Measurements from ENCODE around the gene POLR2H. TPM values are rescaled to one million over a fixed set of nuclear protein-coding genes. Genes with fewer than 3 reads are reported as not detected.

The POLR2H gene
- total and polyA plus RNA-seq, 4 experiments from 2014 or later = 56.6 to 66.1 (median 60.1) TPM

GRCh38 chr3:184335661-184336546 lies 25.6 kb upstream of the POLR2H start:
- Histone ChIP-seq H3K27ac (ENCODE audit: low read depth, low read length) (peak overlapping the region; percentile 92), H3K27me3 (ENCODE audit: insufficient read depth, low read length) (no peaks in the 10 kb centered on the region)
- peak overlapping the region; percentile 87 to 92 (median 90) for H3K4me3 Mint-ChIP-seq

GRCh38 chr3:184336547-184337398 lies 24.7 kb upstream of the POLR2H start:
- peaks cover 20% of the 10 kb centered on the region for H3K4me1 ChIP-seq (ENCODE audit: insufficient read depth, low read length)
- H3K27me3 ChIP-seq (ENCODE audit: insufficient read depth, low read length) = no peaks in the 10 kb centered on the region
- H3K4me3 ChIP-seq (ENCODE audit: low read length in 2 of 2) = peak overlapping the region; percentile 53 to 69
- no peaks in the 10 kb centered on the region for H3K9me3 ChIP-seq (ENCODE audit: control insufficient read depth in 1 of 2, low read length in 2 of 2)
- Mint-ChIP-seq H3K4me3 (peak overlapping the region; percentile 87 to 92 (median 90)), H3K9me3 (no peaks in the 10 kb centered on the region), H3K36me3 (peaks cover 25 to 38% of the 10 kb centered on the region in 2 donors), H3K27ac (peak overlapping the region; percentile 90 to 99 (median 94)), H3K27me3 (no peaks in the 10 kb centered on the region), H3K4me1 (peaks cover 24 to 55% (median 30%) of the 10 kb centered on the region in 4 donors)
- peak in 1 of 5 donors; percentile 27 for DNase-seq
- H3K27ac ChIP-seq (ENCODE audit: low read depth, low read length) = peak overlapping the region; percentile 92
- ChIA-PET CTCF (ENCODE audit: partially characterized antibody) (interaction anchor here (1.1 kb wide), 1 partner anchor 17 kb away, joined by 3 read pairs; no protein-coding TSS in a partner anchor), POLR2A (ENCODE audit: partially characterized antibody) (interaction anchor here (1.0 to 2.7 kb wide), 6 partner anchors 10 to 37 kb away, joined by 3 to 10 read pairs (median 3); partner anchors contain the start of genes CLCN2, POLR2H and PSMD2)
- intact Hi-C loops (cut with micrococcal nuclease) = no loop called here
- peaks cover 22% of the 10 kb centered on the region for H3K36me3 ChIP-seq (ENCODE audit: insufficient read depth, low read length)

More at GRCh38 chr3:184335661-184336546, 25.6 kb upstream of the POLR2H start:
- Mint-ChIP-seq H3K36me3 (peaks cover 33 to 45% of the 10 kb centered on the region in 2 donors), H3K27me3 (no peaks in the 10 kb centered on the region), H3K4me1 (peaks cover 23 to 47% (median 30%) of the 10 kb centered on the region in 4 donors), H3K9me3 (no peaks in the 10 kb centered on the region), H3K27ac (peak overlapping the region; percentile 94 to 99 (median 98))
- Histone ChIP-seq H3K9me3 (ENCODE audit: control insufficient read depth in 1 of 2, low read length in 2 of 2) (no peaks in the 10 kb centered on the region), H3K4me1 (ENCODE audit: insufficient read depth, low read length) (peaks cover 20% of the 10 kb centered on the region), H3K4me3 (ENCODE audit: low read length in 2 of 2) (peak overlapping the region; percentile 53 to 69), H3K36me3 (ENCODE audit: insufficient read depth, low read length) (peaks cover 30% of the 10 kb centered on the region)
- CTCF ChIA-PET (ENCODE audit: partially characterized antibody) = no interaction called here
- peak; percentile 84 to 89 (median 87) for DNase-seq
- POLR2A ChIA-PET (ENCODE audit: partially characterized antibody) = interaction anchor here (0.7 to 2.7 kb wide), 4 partner anchors 20 to 36 kb away, joined by 3 to 10 read pairs (median 4); partner anchors contain the start of genes CLCN2, POLR2H and PSMD2
- intact Hi-C loops (cut with micrococcal nuclease) = loop anchor here (1.0 to 2.0 kb wide), 3 partner anchors 21 to 37 kb away; partner anchors contain the start of gene PSMD2

- H3K9me3 Mint-ChIP-seq = no peaks in the 10 kb centered on the region
- H3K4me3 ChIP-seq (ENCODE audit: low read length in 2 of 2) = peak within 1 kb of the TSS; percentile 53 to 69
- ChIA-PET POLR2A (ENCODE audit: partially characterized antibody) (interaction anchor here (1.0 to 2.7 kb wide), 6 partner anchors 11 to 38 kb away, joined by 3 to 10 read pairs (median 3); partner anchors contain the start of genes CLCN2, POLR2H and PSMD2), CTCF (ENCODE audit: partially characterized antibody) (interaction anchor here (1.1 kb wide), 1 partner anchor 17 kb away, joined by 3 read pairs; no protein-coding TSS in a partner anchor)
- no peaks in the 10 kb centered on the region for H3K27me3 Mint-ChIP-seq
- H3K36me3 Mint-ChIP-seq = peaks cover 19 to 32% of the 10 kb centered on the region in 2 donors
- intact Hi-C loops (cut with micrococcal nuclease) = no loop called here
- H3K9me3 ChIP-seq (ENCODE audit: control insufficient read depth in 1 of 2, low read length in 2 of 2) = no peaks in the 10 kb centered on the region
- peak within 1 kb of the TSS; percentile 90 to 99 (median 94) for H3K27ac Mint-ChIP-seq
- no peak for DNase-seq
- H3K27ac ChIP-seq (ENCODE audit: low read depth, low read length) = peak within 1 kb of the TSS; percentile 92
- H3K4me1 ChIP-seq (ENCODE audit: insufficient read depth, low read length) = peaks cover 20% of the 10 kb centered on the region
- H3K27me3 ChIP-seq (ENCODE audit: insufficient read depth, low read length) = no peaks in the 10 kb centered on the region
- peaks cover 16% of the 10 kb centered on the region for H3K36me3 ChIP-seq (ENCODE audit: insufficient read depth, low read length)
- peaks cover 24 to 55% (median 30%) of the 10 kb centered on the region in 4 donors for H3K4me1 Mint-ChIP-seq
- H3K4me3 Mint-ChIP-seq = peak within 1 kb of the TSS; percentile 87 to 92 (median 90)
Observed at GRCh38 chr3:184337399-184337714, 24.2 kb upstream of the POLR2H start, which contains the start of gene FAM131A. Gene FAM131A (plus strand): TSS chr3:184337600. CDS start chr3:184337631, 31 bp downstream.

GRCh38 chr3:184337981-184338380 lies 23.5 kb upstream of the POLR2H start:
- CTCF ChIA-PET (ENCODE audit: partially characterized antibody) = interaction anchor here (1.0 to 1.5 kb wide), 3 partner anchors 16 to 202 kb away, joined by 3 to 5 read pairs (median 3); no protein-coding TSS in a partner anchor
- H3K9me3 Mint-ChIP-seq = no peaks in the 10 kb centered on the region
- peaks cover 16 to 29% of the 10 kb centered on the region in 2 donors for H3K36me3 Mint-ChIP-seq
- peaks cover 13% of the 10 kb centered on the region for H3K36me3 ChIP-seq (ENCODE audit: insufficient read depth, low read length)
- intact Hi-C loops (cut with micrococcal nuclease) = no loop called here
- peak overlapping the region; percentile 4 to 99 (median 57) for H3K27ac Mint-ChIP-seq
- no peaks in the 10 kb centered on the region for H3K27me3 ChIP-seq (ENCODE audit: insufficient read depth, low read length)
- no peak overlapping the region for H3K4me3 ChIP-seq (ENCODE audit: low read length in 2 of 2)
- no peaks in the 10 kb centered on the region for H3K27me3 Mint-ChIP-seq
- no peaks in the 10 kb centered on the region for H3K9me3 ChIP-seq (ENCODE audit: control insufficient read depth in 1 of 2, low read length in 2 of 2)
- peaks cover 20% of the 10 kb centered on the region for H3K4me1 ChIP-seq (ENCODE audit: insufficient read depth, low read length)
- H3K4me1 Mint-ChIP-seq = peaks cover 22 to 55% (median 26%) of the 10 kb centered on the region in 4 donors
- DNase-seq = no peak
- peak overlapping the region; percentile 10 to 89 (median 42) for H3K4me3 Mint-ChIP-seq
- POLR2A ChIA-PET (ENCODE audit: partially characterized antibody) = interaction anchor here (1.1 to 2.7 kb wide), 4 partner anchors 11 to 25 kb away, joined by 3 to 10 read pairs (median 3); partner anchors contain the start of genes CLCN2 and POLR2H
- no peak overlapping the region for H3K27ac ChIP-seq (ENCODE audit: low read depth, low read length)

GRCh38 chr3:184338511-184338945 lies 23.0 kb upstream of the POLR2H start:
- DNase-seq = peak in 2 of 5 donors; percentile 11 to 52
- intact Hi-C loops (cut with micrococcal nuclease) = no loop called here
- Histone ChIP-seq H3K27me3 (ENCODE audit: insufficient read depth, low read length) (no peaks in the 10 kb centered on the region), H3K4me3 (ENCODE audit: low read length in 2 of 2) (no peak overlapping the region), H3K9me3 (ENCODE audit: control insufficient read depth in 1 of 2, low read length in 2 of 2) (no peaks in the 10 kb centered on the region), H3K4me1 (ENCODE audit: insufficient read depth, low read length) (peaks cover 20% of the 10 kb centered on the region), H3K36me3 (ENCODE audit: insufficient read depth, low read length) (peaks cover 7% of the 10 kb centered on the region), H3K27ac (ENCODE audit: low read depth, low read length) (no peak overlapping the region)
- no peaks in the 10 kb centered on the region for H3K27me3 Mint-ChIP-seq
- peak overlapping the region in 1 of 7 donors; percentile 22 for H3K27ac Mint-ChIP-seq
- peak overlapping the region in 3 of 8 donors; percentile 22 to 47 (median 41) for H3K4me3 Mint-ChIP-seq
- ChIA-PET CTCF (ENCODE audit: partially characterized antibody) (interaction anchor here (1.0 to 1.5 kb wide), 3 partner anchors 36 to 202 kb away, joined by 3 to 5 read pairs (median 3); no protein-coding TSS in a partner anchor), POLR2A (ENCODE audit: partially characterized antibody) (interaction anchor here (1.0 to 2.7 kb wide), 2 partner anchors 23 to 24 kb away, joined by 3 to 10 read pairs; partner anchors contain the start of genes CLCN2 and POLR2H)
- peaks cover 22 to 53% (median 26%) of the 10 kb centered on the region in 4 donors for H3K4me1 Mint-ChIP-seq
- peaks cover 13 to 27% of the 10 kb centered on the region in 2 donors for H3K36me3 Mint-ChIP-seq
- no peaks in the 10 kb centered on the region for H3K9me3 Mint-ChIP-seq

GRCh38 chr3:184339001-184339400 lies 22.5 kb upstream of the POLR2H start:
- Mint-ChIP-seq H3K36me3 (peaks cover 11 to 22% of the 10 kb centered on the region in 2 donors), H3K9me3 (no peaks in the 10 kb centered on the region), H3K27ac (peak overlapping the region in 2 of 7 donors; percentile 9 to 43), H3K27me3 (no peaks in the 10 kb centered on the region), H3K4me3 (peak overlapping the region in 1 of 8 donors; percentile 51), H3K4me1 (peaks cover 22 to 48% (median 26%) of the 10 kb centered on the region in 4 donors)
- intact Hi-C loops (cut with micrococcal nuclease) = no loop called here
- POLR2A ChIA-PET (ENCODE audit: partially characterized antibody) = interaction anchor here (1.0 kb wide), 1 partner anchor 24 kb away, joined by 3 read pairs; no protein-coding TSS in a partner anchor
- Histone ChIP-seq H3K36me3 (ENCODE audit: insufficient read depth, low read length) (peaks cover 3% of the 10 kb centered on the region), H3K4me1 (ENCODE audit: insufficient read depth, low read length) (peaks cover 20% of the 10 kb centered on the region), H3K27ac (ENCODE audit: low read depth, low read length) (no peak overlapping the region), H3K27me3 (ENCODE audit: insufficient read depth, low read length) (no peaks in the 10 kb centered on the region), H3K4me3 (ENCODE audit: low read length in 2 of 2) (no peak overlapping the region), H3K9me3 (ENCODE audit: control insufficient read depth in 1 of 2, low read length in 2 of 2) (no peaks in the 10 kb centered on the region)
- no peak for DNase-seq
- CTCF ChIA-PET (ENCODE audit: partially characterized antibody) = interaction anchor here (1.0 to 1.5 kb wide), 3 partner anchors 37 to 201 kb away, joined by 3 to 5 read pairs (median 3); no protein-coding TSS in a partner anchor
